ENCODE measurements around the gene WDR20.
"Not testable (repeated sequence)": the region's sequence is repeated elsewhere in the genome, so short reads cannot be mapped to it uniquely, and the experiment has no call there.

DNA sequence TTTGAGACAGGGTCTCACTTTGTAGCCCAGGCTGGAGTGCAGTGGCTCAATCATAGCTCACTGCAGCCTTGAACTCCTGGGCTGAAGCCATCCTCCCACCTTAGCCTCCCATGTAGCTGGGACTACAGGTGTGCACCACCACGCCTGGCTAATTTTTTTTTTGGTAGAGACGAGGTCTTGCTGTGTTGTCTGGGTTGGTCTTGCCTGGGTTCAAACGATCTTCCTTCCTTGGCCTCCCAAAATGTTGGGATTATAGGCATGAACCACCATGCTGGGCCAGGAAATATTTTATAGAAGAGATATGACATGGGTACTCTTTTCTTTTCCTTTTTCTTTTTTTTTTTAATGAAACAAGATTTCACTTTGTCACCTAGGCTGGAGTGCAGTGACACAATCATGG lies 11.7 kb downstream of the WDR20 start:
- not testable (repeated sequence) for TF ChIP-seq EZH2 (IDR thresholded peaks at IDR 0.05; ENCODE audit: insufficient read depth, poor library complexity, severe bottlenecking); EZH2phosphoT487 (IDR thresholded peaks at IDR 0.05; ENCODE audit: insufficient read depth, low read depth)

Data from GM23248 (cell line).